ENCODE results near the gene WDR45B. TPM values are rescaled to one million over a fixed set of nuclear protein-coding genes. Genes with fewer than 3 reads are reported as not detected.
A peak's percentile ranks its signal among the peaks of the same experiment; 100 is the strongest.

WDR45B gene
- total RNA-seq, 1 donor from 2014 or later, result 75.8 TPM

GRCh38 chr17:82642022-82642421 lies 6.2 kb downstream of the WDR45B start:
- DNase-seq (ENCODE audit: low spot score, unreplicated experiment), result no peak
- H3K9me3 Mint-ChIP-seq (ENCODE audit: low read depth), result peaks cover 9% of the 10 kb centered on the region
- no peaks in the 10 kb centered on the region for H3K27me3 Mint-ChIP-seq
- no peak overlapping the region for H3K4me3 Mint-ChIP-seq (ENCODE audit: low read depth)
- TF ChIP-seq CTCF (IDR thresholded peaks at IDR 0.05; ENCODE audit: unreplicated experiment), result no peak
- H3K27ac Mint-ChIP-seq, result peak overlapping the region; percentile 67
- H3K36me3 Mint-ChIP-seq (ENCODE audit: insufficient read depth), result peaks cover 37% of the 10 kb centered on the region
- peaks cover 20% of the 10 kb centered on the region for H3K4me1 Mint-ChIP-seq (ENCODE audit: low read depth)

GRCh38 chr17:82640036-82640435 lies 8.2 kb downstream of the WDR45B start:
- Mint-ChIP-seq H3K27ac (peak overlapping the region; percentile 17), H3K9me3 (ENCODE audit: low read depth) (peaks cover 13% of the 10 kb centered on the region), H3K27me3 (no peaks in the 10 kb centered on the region), H3K4me1 (ENCODE audit: low read depth) (peaks cover 17% of the 10 kb centered on the region), H3K4me3 (ENCODE audit: low read depth) (no peak overlapping the region), H3K36me3 (ENCODE audit: insufficient read depth) (peaks cover 45% of the 10 kb centered on the region)
- no peak for DNase-seq (ENCODE audit: low spot score, unreplicated experiment)
- TF ChIP-seq CTCF (IDR thresholded peaks at IDR 0.05; ENCODE audit: unreplicated experiment), result no peak

- TF ChIP-seq CTCF (IDR thresholded peaks at IDR 0.05; ENCODE audit: unreplicated experiment), result no peak
- H3K4me1 Mint-ChIP-seq (ENCODE audit: low read depth), result peaks cover 18% of the 10 kb centered on the region
- peaks cover 47% of the 10 kb centered on the region for H3K36me3 Mint-ChIP-seq (ENCODE audit: insufficient read depth)
- no peaks in the 10 kb centered on the region for H3K27me3 Mint-ChIP-seq
- no peak for DNase-seq (ENCODE audit: low spot score, unreplicated experiment)
- peaks cover 13% of the 10 kb centered on the region for H3K9me3 Mint-ChIP-seq (ENCODE audit: low read depth)
- no peak overlapping the region for H3K4me3 Mint-ChIP-seq (ENCODE audit: low read depth)
- H3K27ac Mint-ChIP-seq, result peak overlapping the region; percentile 17
These were observed 8.6 kb downstream of the WDR45B start for GRCh38 chr17:82639628-82640027.

GRCh38 chr17:82638183-82638773 lies 10.0 kb downstream of the WDR45B start:
- peaks cover 13% of the 10 kb centered on the region for H3K9me3 Mint-ChIP-seq (ENCODE audit: low read depth)
- H3K4me1 Mint-ChIP-seq (ENCODE audit: low read depth), result peaks cover 19% of the 10 kb centered on the region
- no peak for TF ChIP-seq CTCF (IDR thresholded peaks at IDR 0.05; ENCODE audit: unreplicated experiment)
- H3K4me3 Mint-ChIP-seq (ENCODE audit: low read depth), result no peak overlapping the region
- H3K27ac Mint-ChIP-seq, result no peak overlapping the region
- DNase-seq (ENCODE audit: low spot score, unreplicated experiment), result no peak
- peaks cover 51% of the 10 kb centered on the region for H3K36me3 Mint-ChIP-seq (ENCODE audit: insufficient read depth)
- H3K27me3 Mint-ChIP-seq, result no peaks in the 10 kb centered on the region

- Mint-ChIP-seq H3K4me3 (ENCODE audit: low read depth) (peak overlapping the region; percentile 63), H3K9me3 (ENCODE audit: low read depth) (peaks cover 13% of the 10 kb centered on the region), H3K27me3 (no peaks in the 10 kb centered on the region), H3K4me1 (ENCODE audit: low read depth) (peaks cover 19% of the 10 kb centered on the region), H3K36me3 (ENCODE audit: insufficient read depth) (peaks cover 42% of the 10 kb centered on the region), H3K27ac (peak overlapping the region; percentile 100)
- no peak for TF ChIP-seq CTCF (IDR thresholded peaks at IDR 0.05; ENCODE audit: unreplicated experiment)
- DNase-seq (ENCODE audit: low spot score, unreplicated experiment), result peak; percentile 32
These were observed 11.3 kb downstream of the WDR45B start for GRCh38 chr17:82636626-82637598.
